MCF 10A (cell line): ENCODE results near the gene PHF20. TPM values are rescaled to one million over a fixed set of nuclear protein-coding genes. Genes with fewer than 3 reads are reported as not detected.
"Not testable (repeated sequence)": the region's sequence is repeated elsewhere in the genome, so short reads cannot be mapped to it uniquely, and the experiment has no call there.

Source experiments
- BruUV-seq: library from RNA; stranded (reverse); fragments of 400-500 nt; replicated peaks from 2 replicates; lab custom pipeline; 2021; lab: Mats Ljungman, UMichigan
- CTCF ChIA-PET: fragments of 300-600 bp; sonication (Branson Sonifier 250); formaldehyde crosslinking; extraction: SDS; loops from one replicate; lab custom pipeline; 2021; ENCODE audit warnings: antibody characterized with exemption, inconsistent platforms; lab: Yijun Ruan, JAX
- POLR2A ChIA-PET: fragments of 300-600, 350-650 bp; sonication (Branson Sonifier 250); formaldehyde crosslinking; extraction: SDS; loops from one replicate; lab custom pipeline; 2020; ENCODE audit warnings: antibody characterized with exemption, inconsistent platforms; lab: Yijun Ruan, JAX
- DNase-seq: peaks from one replicate; pipeline ENCODE4 v3.0.0-alpha.2; 2018; ENCODE audit not compliant: unreplicated experiment
- H3K27ac Mint-ChIP-seq: one replicate; pipeline ENCODE4 v1.8.0; 2022; ENCODE audit warnings: mild to moderate bottlenecking, low read depth, mixed read lengths; ENCODE audit not compliant: unreplicated experiment
- H3K27me3 Mint-ChIP-seq: one replicate; pipeline ENCODE4 v1.8.0; 2022; ENCODE audit warnings: mixed read lengths; ENCODE audit not compliant: insufficient read depth, unreplicated experiment
- H3K36me3 Mint-ChIP-seq: one replicate; pipeline ENCODE4 v1.8.0; 2022; ENCODE audit warnings: mild to moderate bottlenecking, moderate library complexity, mixed read lengths; ENCODE audit not compliant: insufficient read depth, unreplicated experiment
- H3K4me1 Mint-ChIP-seq: one replicate; pipeline ENCODE4 v1.8.0; 2022; ENCODE audit warnings: mixed read lengths; ENCODE audit not compliant: insufficient read depth, unreplicated experiment
- H3K4me3 Mint-ChIP-seq: one replicate; pipeline ENCODE4 v1.8.0; 2022; ENCODE audit warnings: mild to moderate bottlenecking, moderate library complexity, mixed read lengths; ENCODE audit not compliant: unreplicated experiment
- H3K9me3 Mint-ChIP-seq: one replicate; pipeline ENCODE4 v1.8.0; 2022; ENCODE audit warnings: mixed read lengths; ENCODE audit not compliant: unreplicated experiment
- intact Hi-C: fragments of 100-400 bp; cut with micrococcal nuclease; formaldehyde crosslinking; loops from 2 replicates; pipeline ENCODE4 v1.14.1; 2022
- total RNA-seq: library from RNA; stranded (reverse); gene quantifications from 2 replicates; pipeline ENCODE4 v1.2.3, GENCODE V29; 2022
- TF ChIP-seq, protein P1 (sequence below): fragments of 200-600 bp; IDR thresholded peaks from one replicate; pipeline ENCODE4 v1.8.0; 2022; ENCODE audit warnings: antibody characterized with exemption, mild to moderate bottlenecking; ENCODE audit not compliant: unreplicated experiment

PHF20 gene
- total RNA-seq, 1 experiment from 2014 or later, result 74.7 TPM

DNA sequence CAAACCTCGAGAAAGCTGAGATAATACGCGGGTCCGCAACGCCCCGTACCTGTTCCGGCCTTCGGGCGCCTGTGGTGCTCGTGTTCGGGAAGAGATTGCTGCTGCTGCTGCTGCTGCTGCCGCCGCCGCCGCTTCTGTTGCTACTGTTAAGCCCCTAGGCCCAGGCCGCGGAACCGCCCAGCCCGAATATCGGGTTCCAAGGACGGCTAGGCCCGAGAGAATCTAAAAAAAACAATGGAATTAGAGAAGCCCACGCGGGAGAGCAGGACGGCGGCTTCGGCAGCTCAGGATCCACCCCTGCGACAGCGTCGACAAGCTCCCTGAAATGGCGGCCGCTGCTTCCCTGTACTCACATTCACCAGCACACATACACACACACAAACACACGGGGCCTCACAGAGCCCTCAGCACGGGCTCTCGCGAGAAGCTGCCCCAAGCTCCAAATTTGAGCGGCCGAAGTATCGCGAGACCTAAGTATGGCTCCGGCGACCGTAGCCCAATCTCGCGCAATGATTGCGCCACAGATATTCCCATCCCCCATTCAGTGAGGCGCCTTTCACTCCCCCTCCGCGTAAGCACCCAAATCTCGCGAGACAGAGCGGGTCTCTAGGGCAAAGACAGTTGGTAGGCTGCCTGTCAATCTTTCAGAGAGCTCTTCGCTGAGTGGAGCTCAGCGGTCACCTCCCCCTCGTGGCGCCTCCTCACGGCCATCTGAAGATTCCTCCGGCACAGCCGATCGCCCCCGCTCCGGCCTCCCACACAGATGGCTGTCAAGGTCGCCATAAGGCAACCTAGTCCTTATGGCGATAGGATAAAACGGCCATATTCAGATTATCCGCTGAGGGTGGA is 29.7 kb upstream of the PHF20 start, which contains the start of gene RBM39:
Gene RBM39, minus strand, starts transcription at position 369 of the 849 bp plus-strand sequence. CDS start 1,386 bp downstream, outside the sequence.
- TF ChIP-seq, protein P1, sequence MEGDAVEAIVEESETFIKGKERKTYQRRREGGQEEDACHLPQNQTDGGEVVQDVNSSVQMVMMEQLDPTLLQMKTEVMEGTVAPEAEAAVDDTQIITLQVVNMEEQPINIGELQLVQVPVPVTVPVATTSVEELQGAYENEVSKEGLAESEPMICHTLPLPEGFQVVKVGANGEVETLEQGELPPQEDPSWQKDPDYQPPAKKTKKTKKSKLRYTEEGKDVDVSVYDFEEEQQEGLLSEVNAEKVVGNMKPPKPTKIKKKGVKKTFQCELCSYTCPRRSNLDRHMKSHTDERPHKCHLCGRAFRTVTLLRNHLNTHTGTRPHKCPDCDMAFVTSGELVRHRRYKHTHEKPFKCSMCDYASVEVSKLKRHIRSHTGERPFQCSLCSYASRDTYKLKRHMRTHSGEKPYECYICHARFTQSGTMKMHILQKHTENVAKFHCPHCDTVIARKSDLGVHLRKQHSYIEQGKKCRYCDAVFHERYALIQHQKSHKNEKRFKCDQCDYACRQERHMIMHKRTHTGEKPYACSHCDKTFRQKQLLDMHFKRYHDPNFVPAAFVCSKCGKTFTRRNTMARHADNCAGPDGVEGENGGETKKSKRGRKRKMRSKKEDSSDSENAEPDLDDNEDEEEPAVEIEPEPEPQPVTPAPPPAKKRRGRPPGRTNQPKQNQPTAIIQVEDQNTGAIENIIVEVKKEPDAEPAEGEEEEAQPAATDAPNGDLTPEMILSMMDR, result peak; percentile 14
- Mint-ChIP-seq H3K36me3 (peaks cover 52% of the 10 kb centered on the region), H3K27ac (peak within 1 kb of the TSS; percentile 98), H3K4me3 (peak within 1 kb of the TSS; percentile 97), H3K27me3 (no peaks in the 10 kb centered on the region), H3K9me3 (no peaks in the 10 kb centered on the region), H3K4me1 (peaks cover 23% of the 10 kb centered on the region)
- ChIA-PET CTCF (interaction anchor here (0.6 to 4.4 kb wide), 10 partner anchors 12 to 212 kb away, joined by 3 to 49 read pairs (median 5); partner anchors contain the start of genes PHF20 and SCAND1), POLR2A (interaction anchor here (0.6 to 11.4 kb wide), 80 partner anchors 8 to 1437 kb away, joined by 3 to 617 read pairs (median 5); partner anchors contain the start of genes CEP250, CPNE1, DYNLRB1 and ERGIC3)
- intact Hi-C loops, result loop anchor here (1.0 kb wide), 3 partner anchors 27 to 142 kb away; no protein-coding TSS in a partner anchor
- peak; percentile 100 for DNase-seq
- BruUV-seq, result no TSS peak

GRCh38 chr20:35742741-35743523 is 28.9 kb upstream of the PHF20 start:
- TF ChIP-seq, protein P1, result peak; percentile 0
- CTCF ChIA-PET, result interaction anchor here (0.7 to 4.4 kb wide), 11 partner anchors 11 to 211 kb away, joined by 3 to 49 read pairs (median 5); partner anchors contain the start of genes PHF20 and SCAND1
- Mint-ChIP-seq H3K27me3 (no peaks in the 10 kb centered on the region), H3K27ac (peak overlapping the region; percentile 98), H3K36me3 (peaks cover 44% of the 10 kb centered on the region), H3K9me3 (no peaks in the 10 kb centered on the region), H3K4me1 (peaks cover 23% of the 10 kb centered on the region), H3K4me3 (peak overlapping the region; percentile 97)
- POLR2A ChIA-PET, result interaction anchor here (0.6 to 11.4 kb wide), 70 partner anchors 8 to 1436 kb away, joined by 3 to 617 read pairs (median 6); partner anchors contain the start of genes CEP250, CPNE1, DYNLRB1 and NFS1
- BruUV-seq, result TSS peak; percentile 92
- DNase-seq, result peak; percentile 22
- intact Hi-C loops, result loop anchor here (1.0 kb wide), 3 partner anchors 26 to 141 kb away; no protein-coding TSS in a partner anchor

DNA sequence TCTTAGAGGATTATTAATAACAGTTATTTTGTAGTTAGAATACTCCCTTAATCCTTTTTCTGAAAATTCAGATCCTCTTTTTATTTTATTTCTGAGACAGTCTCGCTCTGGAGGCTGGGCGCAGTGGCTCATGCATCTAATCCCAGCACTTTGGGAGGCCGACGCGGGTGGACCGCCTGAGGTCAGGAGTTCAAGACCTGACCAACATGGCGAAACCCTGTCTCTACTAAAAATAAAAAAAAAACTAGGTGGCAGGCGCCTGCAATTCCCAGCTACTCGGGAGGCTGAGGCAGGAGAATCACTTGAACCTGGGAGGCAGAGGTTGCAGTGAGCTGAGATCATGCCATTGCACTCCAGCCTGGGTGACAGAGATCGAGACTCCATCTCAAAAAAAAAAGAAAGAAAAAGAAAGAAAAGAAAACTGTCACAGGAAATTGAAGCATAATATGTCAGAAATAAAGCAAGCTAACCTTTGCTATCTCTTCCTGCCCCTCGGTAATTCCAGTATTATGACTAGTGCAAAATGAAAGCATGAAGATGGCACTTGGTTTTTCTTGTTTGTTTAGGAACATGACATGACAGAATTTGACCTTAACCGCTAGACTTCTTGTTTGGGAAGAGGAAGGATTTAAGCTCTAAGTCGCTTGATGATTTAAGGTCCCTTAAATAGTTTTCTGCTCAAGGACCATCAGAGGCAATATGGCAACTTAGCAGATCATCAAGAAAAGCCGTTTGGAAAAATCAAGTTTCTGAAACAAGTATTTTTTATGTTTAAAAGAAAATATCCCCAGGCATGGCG is 27.9 kb upstream of the PHF20 start:
- Mint-ChIP-seq H3K27ac (no peak overlapping the region), H3K36me3 (peaks cover 35% of the 10 kb centered on the region), H3K9me3 (no peaks in the 10 kb centered on the region), H3K4me3 (peak overlapping the region; percentile 97), H3K27me3 (no peaks in the 10 kb centered on the region), H3K4me1 (peaks cover 17% of the 10 kb centered on the region)
- intact Hi-C loops, result no loop called here
- POLR2A ChIA-PET, result interaction anchor here (0.6 to 11.4 kb wide), 27 partner anchors 7 to 438 kb away, joined by 3 to 617 read pairs (median 21); partner anchors contain the start of genes CEP250, CPNE1, NFS1 and PHF20
- BruUV-seq, result no TSS peak
- TF ChIP-seq, protein P1, result no peak
- CTCF ChIA-PET, result interaction anchor here (0.6 to 4.4 kb wide), 6 partner anchors 9 to 210 kb away, joined by 3 to 49 read pairs (median 5); partner anchors contain the start of gene SCAND1
- DNase-seq, result no peak

- BruUV-seq, DNase-seq, H3K27ac Mint-ChIP-seq, H3K27me3 Mint-ChIP-seq, intact Hi-C loops, H3K4me3 Mint-ChIP-seq, H3K9me3 Mint-ChIP-seq: not testable (repeated sequence)
- CTCF ChIA-PET, result interaction anchor here (4.4 kb wide), 1 partner anchor 25 kb away, joined by 49 read pairs; no protein-coding TSS in a partner anchor
- Mint-ChIP-seq H3K36me3 (peaks cover 29% of the 10 kb centered on the region), H3K4me1 (peaks cover 13% of the 10 kb centered on the region)
- POLR2A ChIA-PET, result interaction anchor here (1.1 to 11.4 kb wide), 8 partner anchors 12 to 218 kb away, joined by 3 to 617 read pairs (median 70); partner anchors contain the start of genes NFS1, PHF20, ROMO1 and SCAND1
Measured at GRCh38 chr20:35744492-35744841, 27.3 kb upstream of the PHF20 start.
